MCF 10A (cell line): Measurements from ENCODE around the gene APBA1. TPM values are rescaled to one million over a fixed set of nuclear protein-coding genes. Genes with fewer than 3 reads are reported as not detected.

Experiments
- BruUV-seq: library from RNA; stranded (reverse); fragments of 400-500 nt; replicated peaks from 2 replicates; lab custom pipeline; 2021; lab: Mats Ljungman, UMichigan
- CTCF ChIA-PET: fragments of 300-600 bp; sonication (Branson Sonifier 250); formaldehyde crosslinking; extraction: SDS; loops from one replicate; lab custom pipeline; 2021; ENCODE audit warnings: antibody characterized with exemption, inconsistent platforms; lab: Yijun Ruan, JAX
- POLR2A ChIA-PET: fragments of 300-600, 350-650 bp; sonication (Branson Sonifier 250); formaldehyde crosslinking; extraction: SDS; loops from one replicate; lab custom pipeline; 2020; ENCODE audit warnings: antibody characterized with exemption, inconsistent platforms; lab: Yijun Ruan, JAX
- DNase-seq: peaks from one replicate; pipeline ENCODE4 v3.0.0-alpha.2; 2018; ENCODE audit not compliant: unreplicated experiment
- H3K27ac Mint-ChIP-seq: one replicate; pipeline ENCODE4 v1.8.0; 2022; ENCODE audit warnings: mild to moderate bottlenecking, low read depth, mixed read lengths; ENCODE audit not compliant: unreplicated experiment
- H3K27me3 Mint-ChIP-seq: one replicate; pipeline ENCODE4 v1.8.0; 2022; ENCODE audit warnings: mixed read lengths; ENCODE audit not compliant: insufficient read depth, unreplicated experiment
- H3K36me3 Mint-ChIP-seq: one replicate; pipeline ENCODE4 v1.8.0; 2022; ENCODE audit warnings: mild to moderate bottlenecking, moderate library complexity, mixed read lengths; ENCODE audit not compliant: insufficient read depth, unreplicated experiment
- H3K4me1 Mint-ChIP-seq: one replicate; pipeline ENCODE4 v1.8.0; 2022; ENCODE audit warnings: mixed read lengths; ENCODE audit not compliant: insufficient read depth, unreplicated experiment
- H3K4me3 Mint-ChIP-seq: one replicate; pipeline ENCODE4 v1.8.0; 2022; ENCODE audit warnings: mild to moderate bottlenecking, moderate library complexity, mixed read lengths; ENCODE audit not compliant: unreplicated experiment
- H3K9me3 Mint-ChIP-seq: one replicate; pipeline ENCODE4 v1.8.0; 2022; ENCODE audit warnings: mixed read lengths; ENCODE audit not compliant: unreplicated experiment
- CTCF ChIP-seq: fragments of 200-600 bp; IDR thresholded peaks from one replicate; pipeline ENCODE4 v1.8.0; 2022; ENCODE audit warnings: antibody characterized with exemption, mild to moderate bottlenecking; ENCODE audit not compliant: unreplicated experiment
- intact Hi-C: fragments of 100-400 bp; cut with micrococcal nuclease; formaldehyde crosslinking; loops from 2 replicates; pipeline ENCODE4 v1.14.1; 2022
- total RNA-seq: library from RNA; stranded (reverse); gene quantifications from 2 replicates; pipeline ENCODE4 v1.2.3, GENCODE V29; 2022

APBA1 gene
- total RNA-seq, 1 experiment from 2014 or later: 0.07 TPM

GRCh38 chr9:69429281-69429680, 242.9 kb downstream of the APBA1 start:
- Mint-ChIP-seq H3K4me3 (no peak overlapping the region), H3K27ac (no peak overlapping the region), H3K9me3 (no peaks in the 10 kb centered on the region), H3K4me1 (no peaks in the 10 kb centered on the region), H3K27me3 (peaks cover 18% of the 10 kb centered on the region), H3K36me3 (no peaks in the 10 kb centered on the region)
- CTCF ChIA-PET: interaction anchor here (0.6 kb wide), 1 partner anchor 491 kb away, joined by 3 read pairs; no protein-coding TSS in a partner anchor
- intact Hi-C loops: loop anchor here (10.0 kb wide), 1 partner anchor 1176 kb away; no protein-coding TSS in a partner anchor
- POLR2A ChIA-PET: no interaction called here
- DNase-seq: no peak
- no TSS peak for BruUV-seq
- no peak for TF ChIP-seq CTCF

GRCh38 chr9:69428017-69428785, 244.0 kb downstream of the APBA1 start:
- no peak for DNase-seq
- no peaks in the 10 kb centered on the region for H3K36me3 Mint-ChIP-seq
- intact Hi-C loops: loop anchor here (10.0 kb wide), 1 partner anchor 1177 kb away; no protein-coding TSS in a partner anchor
- peaks cover 18% of the 10 kb centered on the region for H3K27me3 Mint-ChIP-seq
- H3K4me3 Mint-ChIP-seq: no peak overlapping the region
- no peak overlapping the region for H3K27ac Mint-ChIP-seq
- no peaks in the 10 kb centered on the region for H3K4me1 Mint-ChIP-seq
- no peak for TF ChIP-seq CTCF
- CTCF ChIA-PET: interaction anchor here (0.6 kb wide), 1 partner anchor 492 kb away, joined by 3 read pairs; no protein-coding TSS in a partner anchor
- no peaks in the 10 kb centered on the region for H3K9me3 Mint-ChIP-seq
- POLR2A ChIA-PET: no interaction called here
- no TSS peak for BruUV-seq

GRCh38 chr9:69427286-69427685, 244.9 kb downstream of the APBA1 start:
- no peaks in the 10 kb centered on the region for H3K9me3 Mint-ChIP-seq
- no peaks in the 10 kb centered on the region for H3K36me3 Mint-ChIP-seq
- CTCF ChIA-PET: no interaction called here

More at GRCh38 chr9:69427286-69427685, 244.9 kb downstream of the APBA1 start:
- no TSS peak for BruUV-seq
- Mint-ChIP-seq H3K27ac (no peak overlapping the region), H3K27me3 (peaks cover 18% of the 10 kb centered on the region), H3K4me3 (no peak overlapping the region), H3K4me1 (no peaks in the 10 kb centered on the region)
- no peak for TF ChIP-seq CTCF
- POLR2A ChIA-PET: no interaction called here
- intact Hi-C loops: loop anchor here (10.0 kb wide), 1 partner anchor 1178 kb away; no protein-coding TSS in a partner anchor
- no peak for DNase-seq
